GM13976 (cell line): Measurements from ENCODE around the gene PIK3AP1.

Source experiments
- DNase-seq: peaks from one replicate; pipeline ENCODE4 v3.0.0; 2012; ENCODE audit warnings: low spot score
- in situ Hi-C: fragments of 300-500 bp; cut with MboI; formaldehyde crosslinking; loops from one replicate; pipeline ENCODE4 v1.12.0; 2022; ENCODE audit warnings: low sequenced_read_pairs, mixed read lengths, inconsistent platforms; ENCODE audit not compliant: unreplicated experiment
- TF ChIP-seq, protein P1 (sequence below): IDR thresholded peaks from 2 replicates; pipeline ENCODE4 v1.5.1; 2012; ENCODE audit warnings: borderline replicate concordance, mild to moderate bottlenecking; ENCODE audit not compliant: insufficient read depth; ENCODE audit errors: extremely low read depth, missing control alignments, control extremely low read depth

The PIK3AP1 gene

DNA sequence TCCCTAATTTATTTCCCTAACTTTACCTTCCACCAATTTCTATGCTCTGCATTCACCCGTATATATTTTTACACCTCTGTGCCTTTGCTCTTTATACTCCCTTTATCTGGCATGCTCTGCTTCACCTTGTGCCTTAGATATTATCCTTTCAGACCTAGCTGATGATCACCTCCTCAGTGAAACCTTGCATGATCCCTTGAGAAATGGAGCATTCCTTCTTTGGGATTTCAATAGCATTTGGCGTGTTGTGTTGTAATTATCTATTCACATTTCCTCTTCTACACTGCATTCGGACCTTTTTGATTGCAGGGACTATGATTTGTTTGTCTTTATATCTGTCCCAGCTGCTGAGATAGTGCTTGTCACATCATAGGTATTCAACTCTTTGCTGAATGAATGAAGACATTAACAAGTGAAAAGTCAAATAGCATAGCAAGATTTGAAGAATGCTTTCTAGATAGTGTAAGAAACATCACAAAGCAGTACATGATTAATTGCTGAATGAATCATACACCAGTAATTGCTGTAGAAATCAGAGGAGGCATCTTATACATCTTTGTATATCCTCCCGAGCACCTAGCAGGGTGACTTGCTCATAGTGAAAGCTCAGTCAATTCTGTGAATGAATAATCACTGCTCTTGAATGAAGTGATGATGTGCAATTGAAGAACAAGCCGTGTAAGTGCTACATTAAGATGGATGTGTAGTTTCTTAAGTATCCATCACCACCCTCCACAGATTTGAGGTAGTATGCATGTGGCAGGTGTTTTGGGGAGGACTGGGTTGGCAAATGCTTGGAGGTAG is 131.5 kb downstream of the PIK3AP1 start:
- TF ChIP-seq, protein P1, sequence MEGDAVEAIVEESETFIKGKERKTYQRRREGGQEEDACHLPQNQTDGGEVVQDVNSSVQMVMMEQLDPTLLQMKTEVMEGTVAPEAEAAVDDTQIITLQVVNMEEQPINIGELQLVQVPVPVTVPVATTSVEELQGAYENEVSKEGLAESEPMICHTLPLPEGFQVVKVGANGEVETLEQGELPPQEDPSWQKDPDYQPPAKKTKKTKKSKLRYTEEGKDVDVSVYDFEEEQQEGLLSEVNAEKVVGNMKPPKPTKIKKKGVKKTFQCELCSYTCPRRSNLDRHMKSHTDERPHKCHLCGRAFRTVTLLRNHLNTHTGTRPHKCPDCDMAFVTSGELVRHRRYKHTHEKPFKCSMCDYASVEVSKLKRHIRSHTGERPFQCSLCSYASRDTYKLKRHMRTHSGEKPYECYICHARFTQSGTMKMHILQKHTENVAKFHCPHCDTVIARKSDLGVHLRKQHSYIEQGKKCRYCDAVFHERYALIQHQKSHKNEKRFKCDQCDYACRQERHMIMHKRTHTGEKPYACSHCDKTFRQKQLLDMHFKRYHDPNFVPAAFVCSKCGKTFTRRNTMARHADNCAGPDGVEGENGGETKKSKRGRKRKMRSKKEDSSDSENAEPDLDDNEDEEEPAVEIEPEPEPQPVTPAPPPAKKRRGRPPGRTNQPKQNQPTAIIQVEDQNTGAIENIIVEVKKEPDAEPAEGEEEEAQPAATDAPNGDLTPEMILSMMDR = no peak

DNA sequence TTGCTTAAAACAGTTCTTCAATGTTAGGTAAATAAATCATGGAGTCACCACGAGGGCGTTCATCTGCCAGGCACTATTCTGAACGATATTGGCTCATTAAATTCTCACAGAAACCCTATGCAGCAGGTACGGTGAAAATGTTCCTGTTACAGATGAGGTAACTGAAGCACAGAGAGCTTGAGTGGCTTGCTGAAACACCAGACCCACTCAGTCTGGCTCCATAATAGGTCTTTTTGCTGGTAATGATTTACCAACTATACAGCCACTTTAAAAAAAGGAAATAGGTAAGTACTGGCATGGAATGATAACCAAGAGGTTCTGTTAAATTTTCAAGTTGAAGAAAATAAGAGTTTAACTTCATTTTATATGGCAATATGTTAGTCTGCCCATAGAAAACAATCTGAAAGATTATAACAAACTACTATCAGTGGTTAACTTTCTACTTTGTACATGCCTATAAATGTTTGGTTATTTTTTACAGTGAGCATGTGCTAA is 132.2 kb downstream of the PIK3AP1 start:
- DNase-seq = no peak
- TF ChIP-seq, protein P1 = no peak
- in situ Hi-C loops = no loop called here

More for the DNA sequence above, 131.5 kb downstream of the PIK3AP1 start:
- in situ Hi-C loops = no loop called here
- DNase-seq = peak; percentile 54

DNA sequence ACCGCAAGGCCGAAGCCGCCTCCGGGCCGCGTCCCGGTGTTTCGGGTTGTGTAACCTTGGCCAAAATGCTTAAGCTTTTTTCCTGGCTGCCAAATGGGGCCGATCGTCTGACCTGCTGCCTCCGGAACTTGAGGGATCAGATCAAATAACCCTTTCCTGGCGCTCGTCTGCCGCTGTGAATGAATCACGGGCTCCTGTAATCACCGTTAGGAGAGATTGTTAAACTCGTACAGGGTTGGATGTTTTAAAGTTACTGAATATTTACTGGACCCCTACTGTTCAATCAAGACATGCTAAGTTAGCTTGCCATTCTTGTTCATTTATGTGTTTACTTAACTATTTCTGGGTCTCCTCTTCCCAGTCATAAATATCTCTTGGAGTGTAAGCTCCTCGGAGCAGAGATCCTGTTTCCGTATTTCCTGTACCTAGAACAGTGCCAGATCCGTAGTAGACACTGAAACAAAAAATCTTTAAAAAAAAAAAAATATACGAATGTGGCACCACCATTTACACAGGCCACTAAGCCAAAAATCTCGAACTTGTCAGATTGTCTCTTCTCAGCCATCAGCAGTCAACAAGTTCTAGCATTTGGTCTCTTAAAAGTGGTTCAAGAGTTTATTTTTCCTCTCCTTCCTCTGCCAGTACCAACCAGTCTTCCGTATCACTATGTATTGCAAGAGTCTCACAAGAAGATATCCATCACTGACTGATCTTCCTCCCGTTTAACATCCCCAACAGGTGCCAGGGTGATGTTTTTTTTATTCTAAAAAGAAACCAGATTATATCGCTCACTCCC is 132.9 kb downstream of the PIK3AP1 start:
- no peak for DNase-seq
- in situ Hi-C loops = no loop called here

DNA sequence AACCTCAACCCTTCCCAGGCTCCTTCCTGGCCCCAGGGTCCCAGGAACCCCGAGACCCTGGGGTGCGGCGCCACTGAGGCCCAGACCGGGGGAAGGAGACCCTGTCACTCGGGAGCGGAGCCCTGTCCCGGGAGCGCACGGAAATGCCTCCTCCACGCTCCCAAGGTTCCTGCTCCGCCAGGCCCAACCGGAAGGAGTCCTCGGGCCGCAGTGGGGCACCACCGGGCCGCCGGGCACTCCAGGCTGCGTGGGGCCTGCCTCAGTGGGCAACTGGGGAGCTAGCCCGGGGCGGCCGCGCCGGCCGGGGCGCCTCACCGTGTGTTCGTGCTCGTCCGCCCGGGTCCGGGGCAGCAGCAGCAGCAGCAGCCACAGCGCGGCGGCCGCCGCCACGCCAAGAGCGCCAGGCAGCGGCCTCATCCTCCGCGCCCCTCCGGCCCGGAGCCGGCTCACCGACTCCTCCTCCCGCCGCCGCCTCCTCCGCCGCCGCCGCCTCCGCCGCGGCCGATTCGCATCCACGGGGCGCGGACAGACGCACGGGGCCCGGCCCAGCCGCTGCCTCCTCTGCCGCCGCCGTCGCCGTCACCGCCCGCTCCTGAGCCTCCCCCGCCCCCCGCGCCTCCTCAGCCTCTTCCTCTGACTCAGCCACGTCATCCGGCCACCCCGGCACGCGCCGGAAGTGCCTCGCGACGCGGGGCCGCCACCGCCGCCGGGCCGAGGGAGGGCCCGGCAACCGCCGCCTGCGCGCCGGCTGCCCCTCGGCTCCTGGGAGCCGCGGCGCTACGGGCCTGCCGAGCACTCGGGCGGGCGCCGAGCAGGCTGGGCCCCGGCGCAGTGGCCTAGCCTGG is 133.7 kb downstream of the PIK3AP1 start, which contains the start of gene TM9SF3:
TM9SF3 (minus strand) TSS at position 594 of the 845 bp plus-strand sequence; CDS start at position 417, 177 bp downstream.
- TF ChIP-seq, protein P1 = no peak
- peak; percentile 93 for DNase-seq
- in situ Hi-C loops = no loop called here

More for the DNA sequence above, 132.9 kb downstream of the PIK3AP1 start:
- TF ChIP-seq, protein P1 = no peak

DNA sequence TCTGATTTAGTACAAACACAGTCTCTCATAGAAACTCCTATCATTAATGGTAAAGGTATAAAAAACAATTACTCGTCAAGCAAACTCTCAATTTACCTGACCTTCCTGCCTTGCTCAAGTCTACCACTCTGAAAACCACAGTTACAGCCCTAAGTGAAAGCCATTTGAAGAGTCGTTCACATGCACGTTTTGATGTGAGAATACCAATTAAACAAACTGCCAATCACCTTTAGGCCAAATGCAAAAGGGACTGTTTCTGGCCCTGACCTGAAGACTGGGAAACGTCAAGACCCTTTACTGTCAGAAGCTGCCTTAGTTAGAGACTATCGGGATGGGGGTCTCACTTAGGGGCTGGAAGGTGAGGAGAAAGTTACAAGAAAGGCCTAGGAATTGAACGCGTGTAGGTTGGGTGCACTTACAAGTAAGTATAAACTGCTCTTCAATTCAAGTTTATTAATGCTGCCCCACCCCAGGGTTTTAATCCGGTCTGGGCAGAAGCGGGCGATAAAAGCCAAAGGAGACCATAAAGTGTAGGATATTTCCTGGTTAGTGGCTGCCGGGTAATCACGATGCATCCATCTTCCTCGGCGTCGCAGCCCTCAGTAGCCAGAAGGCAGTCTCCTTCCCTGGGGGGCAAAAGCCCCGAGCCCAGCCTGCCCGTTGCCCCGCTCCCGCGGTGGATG is 134.4 kb downstream of the PIK3AP1 start:
- in situ Hi-C loops = no loop called here
- no peak for DNase-seq
- TF ChIP-seq, protein P1 = no peak

DNA sequence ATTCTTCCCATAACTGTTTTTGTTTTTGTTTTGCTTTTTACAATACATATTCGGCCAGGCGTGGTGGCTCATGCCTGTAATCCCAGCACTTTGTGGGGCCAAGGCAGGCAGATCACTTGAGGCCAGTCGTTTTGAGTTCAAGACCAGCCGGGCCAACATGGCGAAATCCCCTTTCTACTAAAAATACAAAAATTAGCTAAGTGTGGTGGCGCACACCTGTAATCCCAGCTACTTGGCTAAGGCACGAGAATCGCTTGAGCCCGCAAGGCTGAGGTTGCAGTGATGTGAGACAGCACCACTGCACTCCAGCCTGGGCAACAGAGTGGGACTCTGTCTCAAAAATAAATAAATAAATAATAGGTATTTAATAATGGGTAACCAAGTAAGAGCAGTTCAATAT is 135.8 kb downstream of the PIK3AP1 start:
- in situ Hi-C loops = no loop called here
- DNase-seq = no peak
- TF ChIP-seq, protein P1 = no peak
